Stimulated activated CD4-positive, alpha-beta T cell treated with anti-CD3 and anti-CD28 coated beads, Interleukin-15, amount 100 ng/mL, for 24 hours (primary cell): ENCODE measurements around the gene CORO1C.
"Not testable (repeated sequence)": the region's sequence is repeated elsewhere in the genome, so short reads cannot be mapped to it uniquely, and the experiment has no call there.

Experiments used
- DNase-seq: peaks from one replicate; pipeline ENCODE4 v3.0.0-alpha.2; 2020

CORO1C gene

GRCh38 chr12:108752387-108752786 lies 21.1 kb upstream of the CORO1C start:
- DNase-seq = no peak

GRCh38 chr12:108751821-108752220 lies 20.5 kb upstream of the CORO1C start:
- DNase-seq = no peak

GRCh38 chr12:108751003-108751402 lies 19.7 kb upstream of the CORO1C start:
- DNase-seq = not testable (repeated sequence)

DNA sequence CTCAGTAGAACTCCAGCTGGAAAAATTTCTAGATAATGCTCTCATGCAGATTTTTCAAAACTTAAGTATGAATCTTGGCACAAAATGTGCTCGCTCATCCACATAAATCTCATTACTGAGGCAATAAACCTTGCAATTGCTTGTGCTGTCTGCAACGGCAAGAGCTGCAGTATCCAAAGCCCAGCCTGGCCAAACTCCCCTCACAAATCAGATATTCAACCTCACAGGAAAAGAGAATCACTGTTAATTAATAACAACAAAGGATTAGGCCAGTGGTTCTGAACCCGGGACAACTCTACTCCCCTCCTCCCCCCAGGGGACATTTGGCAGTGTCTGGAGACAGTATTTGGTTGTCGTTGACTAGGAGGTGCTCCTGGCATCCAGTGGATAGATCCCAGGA lies 19.2 kb upstream of the CORO1C start:
- no peak for DNase-seq

GRCh38 chr12:108747563-108747962 lies 16.2 kb upstream of the CORO1C start:
- DNase-seq = no peak

GRCh38 chr12:108745641-108746040 lies 14.3 kb upstream of the CORO1C start:
- no peak for DNase-seq

GRCh38 chr12:108744021-108744897 lies 12.9 kb upstream of the CORO1C start:
- no peak for DNase-seq

- DNase-seq = no peak
These were observed 6.9 kb upstream of the CORO1C start for GRCh38 chr12:108738170-108738569.

GRCh38 chr12:108735855-108736254 lies 4.5 kb upstream of the CORO1C start:
- no peak for DNase-seq

- DNase-seq = peak; percentile 15
These were observed 3.0 kb upstream of the CORO1C start for GRCh38 chr12:108734200-108734906.

DNA sequence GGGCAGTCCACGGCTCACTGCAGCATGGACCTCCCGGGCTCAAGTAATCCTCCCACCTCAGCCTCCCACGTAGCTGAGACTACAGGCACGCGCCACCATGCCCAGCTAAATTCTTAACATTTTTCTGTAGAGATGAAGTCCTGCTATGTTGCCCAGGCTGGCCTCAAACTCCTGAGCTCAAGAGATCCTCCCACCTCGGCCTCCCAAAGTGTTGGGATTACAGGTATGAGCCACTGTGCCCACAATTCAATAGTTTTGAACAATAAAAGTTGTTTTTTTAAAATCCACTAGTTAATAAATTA lies 1.9 kb upstream of the CORO1C start:
- not testable (repeated sequence) for DNase-seq

GRCh38 chr12:108732489-108733229 lies 1.3 kb upstream of the CORO1C start:
- DNase-seq = no peak

GRCh38 chr12:108731866-108732461 lies 646 bp upstream of the CORO1C start:
- DNase-seq = peak; percentile 99

DNA sequence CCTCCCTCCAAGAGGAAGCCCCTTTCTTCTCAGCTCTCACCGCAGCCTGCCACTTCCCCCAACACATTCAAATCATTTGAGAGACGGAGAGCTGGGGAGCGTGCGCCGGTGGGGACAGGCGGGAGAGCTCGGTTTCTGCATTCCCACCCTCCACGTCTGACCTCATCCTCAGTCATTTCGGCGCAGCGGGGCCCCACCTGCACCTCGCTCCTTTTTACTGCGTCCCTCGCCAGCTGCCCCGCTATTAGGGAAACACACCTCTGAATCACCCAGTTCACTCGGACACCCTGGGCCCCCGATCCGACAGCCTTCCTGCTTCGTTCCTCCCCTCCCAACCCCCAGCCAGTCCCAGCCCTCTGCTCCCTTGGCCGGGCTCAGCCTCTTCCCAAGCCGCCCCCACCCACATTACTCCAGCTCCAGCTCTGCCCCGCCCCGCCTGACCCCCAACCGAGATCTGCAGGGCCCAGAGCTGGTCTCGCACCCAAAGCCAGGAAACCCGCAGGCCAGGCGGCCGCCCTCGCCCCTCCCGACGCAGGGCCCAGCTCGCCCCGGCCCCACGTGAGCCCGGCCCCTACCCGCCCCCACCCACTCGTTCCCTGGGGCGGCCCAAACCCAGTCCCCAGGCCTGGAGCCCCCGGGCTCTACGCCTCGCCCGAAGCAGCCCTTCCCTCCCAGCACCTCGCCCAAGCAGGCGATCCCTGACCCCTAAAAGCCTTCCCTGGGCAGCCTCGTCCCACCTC lies 783 bp downstream of the CORO1C start:
- peak; percentile 67 for DNase-seq

- DNase-seq = no peak
These were observed 1.5 kb downstream of the CORO1C start for GRCh38 chr12:108729612-108730364.

DNA sequence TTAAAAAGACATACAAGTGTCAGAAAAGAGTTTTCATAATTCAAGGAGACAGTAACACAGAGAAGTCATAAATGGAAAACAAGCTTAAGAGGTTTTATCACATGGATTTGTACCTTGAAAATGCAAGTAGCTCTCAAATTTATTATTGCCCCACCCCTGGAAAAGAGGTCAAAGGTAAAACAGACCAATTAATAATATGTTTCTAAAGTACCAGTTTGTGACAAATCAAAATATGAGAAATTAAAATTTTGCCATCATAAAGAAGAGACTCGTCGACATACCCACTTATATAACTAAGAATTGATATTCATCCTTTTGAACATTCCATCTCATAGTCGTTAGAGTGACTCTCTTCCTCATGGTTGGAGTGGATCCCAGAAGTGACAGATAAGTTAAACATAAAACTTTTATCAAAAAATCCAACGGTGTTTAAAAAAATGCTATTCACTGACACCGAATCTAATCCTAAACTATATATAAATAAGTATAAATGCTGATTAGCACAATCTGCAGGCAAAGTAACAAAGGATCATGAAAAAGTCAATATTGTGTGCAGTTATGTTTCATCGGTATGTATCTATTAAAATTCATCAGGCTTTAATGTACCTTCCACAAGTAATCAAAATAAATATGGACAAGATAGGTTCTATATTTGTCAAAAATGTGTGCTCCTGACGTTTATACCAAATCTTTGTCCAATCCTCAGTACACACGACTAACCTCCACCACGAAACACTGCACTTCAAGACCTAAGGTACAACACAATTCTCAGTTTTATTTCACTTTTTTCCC lies 2.3 kb downstream of the CORO1C start:
- DNase-seq = no peak

DNA sequence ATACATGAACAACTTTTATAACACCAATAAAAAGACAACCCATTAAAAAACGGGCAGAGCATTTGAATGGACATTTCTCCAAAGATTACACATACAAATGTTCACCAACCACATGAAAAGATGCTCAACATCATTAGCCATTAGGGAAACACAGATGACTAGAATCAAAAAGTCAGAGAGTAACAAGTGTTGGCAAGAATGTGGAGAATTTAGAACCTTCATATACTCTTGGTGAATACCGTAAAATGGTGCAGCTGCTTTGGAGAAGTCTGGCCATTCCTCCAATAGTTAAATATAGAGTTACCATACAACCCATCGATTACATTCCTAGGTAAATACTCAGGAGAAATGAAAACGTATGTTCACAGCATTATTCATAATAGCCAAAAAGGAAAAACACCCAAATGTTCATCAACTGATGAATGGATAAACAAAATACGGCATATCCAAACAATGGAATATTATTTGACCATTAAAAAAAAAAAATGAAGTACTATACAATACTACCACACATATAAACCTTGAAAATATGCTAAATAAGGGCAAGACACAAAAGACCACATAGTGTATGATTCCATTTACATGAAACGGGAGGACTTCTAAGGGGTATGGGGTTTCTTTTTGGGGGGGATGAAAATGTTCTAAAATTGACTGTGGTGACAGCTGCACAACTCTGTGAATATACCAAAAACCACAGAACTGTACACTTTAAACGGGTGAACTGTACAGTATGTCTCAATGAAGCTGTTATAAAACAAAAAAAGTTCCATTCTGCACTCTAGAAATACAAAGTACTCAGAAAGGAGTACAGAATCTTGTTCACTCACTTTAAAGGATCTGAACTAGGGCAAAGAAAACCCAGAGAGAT lies 3.2 kb downstream of the CORO1C start:
- DNase-seq = no peak

- no peak for DNase-seq
These were observed 4.2 kb downstream of the CORO1C start for GRCh38 chr12:108727161-108727560.

GRCh38 chr12:108724890-108725151 lies 6.5 kb downstream of the CORO1C start:
- no peak for DNase-seq
